Immature natural killer cell (primary cell): Measurements from ENCODE around the gene TCF7L1. TPM values are rescaled to one million over a fixed set of nuclear protein-coding genes. Genes with fewer than 3 reads are reported as not detected.
A peak's percentile ranks its signal among the peaks of the same experiment; 100 is the strongest.
"Not testable (repeated sequence)": the region's sequence is repeated elsewhere in the genome, so short reads cannot be mapped to it uniquely, and the experiment has no call there.

Source experiments
- DNase-seq, 3 donors: peaks; one replicate each; pipeline ENCODE4 v3.0.0; 2022; ENCODE audit warnings: mixed read lengths in 1 of 3
- H3K27ac Mint-ChIP-seq, 6 donors: one replicate each; pipeline ENCODE4 v1.8.0; 2020; ENCODE audit warnings: mixed read lengths in 6 of 6, mild to moderate bottlenecking in 5 of 6, inconsistent platforms in 4 of 6, moderate library complexity in 3 of 6
- H3K27me3 Mint-ChIP-seq, 3 donors: one replicate each; pipeline ENCODE4 v1.8.0; 2020 to 2021; ENCODE audit warnings: low read depth in 3 of 3, mild to moderate bottlenecking in 3 of 3, mixed read lengths in 3 of 3, moderate library complexity in 3 of 3, inconsistent platforms in 1 of 3
- H3K36me3 Mint-ChIP-seq, 3 donors: one replicate each; pipeline ENCODE4 v1.8.0; 2020; ENCODE audit warnings: mixed read lengths in 3 of 3, inconsistent platforms in 2 of 3, mild to moderate bottlenecking in 2 of 3
- H3K4me1 Mint-ChIP-seq, 2 donors: one replicate each; pipeline ENCODE4 v1.8.0; 2020; ENCODE audit warnings: inconsistent platforms in 2 of 2, mild to moderate bottlenecking in 2 of 2, mixed read lengths in 2 of 2, moderate library complexity in 1 of 2
- H3K4me3 Mint-ChIP-seq, 5 donors: one replicate each; pipeline ENCODE4 v1.8.0; 2020; ENCODE audit warnings: mild to moderate bottlenecking in 5 of 5, mixed read lengths in 5 of 5, inconsistent platforms in 3 of 5, moderate library complexity in 3 of 5
- H3K9me3 Mint-ChIP-seq, 6 donors: one replicate each; pipeline ENCODE4 v1.8.0; 2020; ENCODE audit warnings: mild to moderate bottlenecking in 6 of 6, mixed read lengths in 6 of 6, inconsistent platforms in 4 of 6, moderate library complexity in 3 of 6
- polyA plus RNA-seq, 3 donors: library from polyadenylated mRNA; unstranded; fragments of 300-500 nt; fragmentation: Illumina TruSeq; gene quantifications; one replicate each; pipeline ENCODE4 v1.2.3, GENCODE V29; 2021

Gene TCF7L1
- polyA plus RNA-seq, 3 donors from 2014 or later: 0.12 TPM; not detected in 2

DNA sequence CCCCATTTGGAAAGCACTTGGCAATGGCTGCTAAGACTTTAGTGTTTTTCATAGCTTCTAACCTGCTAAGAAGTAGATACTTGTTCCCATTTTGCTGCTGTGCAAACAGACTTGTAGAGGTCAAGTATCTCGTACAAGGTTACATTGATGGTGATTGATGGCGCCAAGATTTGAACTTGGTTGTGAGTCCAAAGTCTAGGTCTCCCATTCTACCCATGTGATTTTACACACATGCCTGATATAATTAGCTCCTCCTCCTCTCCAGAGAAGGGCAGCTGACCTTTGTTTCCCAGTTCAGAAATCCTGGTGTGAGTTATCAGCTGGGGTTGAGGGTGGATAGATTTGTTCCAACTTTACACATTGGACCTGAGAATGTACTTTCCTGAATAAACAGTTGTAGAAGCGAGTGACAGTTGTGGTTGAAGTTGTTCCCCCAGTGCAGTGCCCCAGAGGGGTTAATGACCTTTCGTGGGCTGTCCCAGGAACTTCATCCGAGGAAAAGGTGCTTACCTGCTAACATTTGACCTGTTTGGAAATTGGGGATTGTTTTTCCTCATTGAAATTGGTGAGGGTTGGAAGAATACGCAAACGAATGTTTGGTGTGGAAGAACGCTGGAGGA lies 10.4 kb downstream of the TCF7L1 start:
- no peak for DNase-seq
- Mint-ChIP-seq H3K36me3 (no peaks in the 10 kb centered on the region), H3K4me3 (no peak overlapping the region), H3K27ac (no peak overlapping the region), H3K4me1 (no peaks in the 10 kb centered on the region), H3K9me3 (no peaks in the 10 kb centered on the region), H3K27me3 (peaks cover 7 to 18% (median 15%) of the 10 kb centered on the region in 3 donors)

DNA sequence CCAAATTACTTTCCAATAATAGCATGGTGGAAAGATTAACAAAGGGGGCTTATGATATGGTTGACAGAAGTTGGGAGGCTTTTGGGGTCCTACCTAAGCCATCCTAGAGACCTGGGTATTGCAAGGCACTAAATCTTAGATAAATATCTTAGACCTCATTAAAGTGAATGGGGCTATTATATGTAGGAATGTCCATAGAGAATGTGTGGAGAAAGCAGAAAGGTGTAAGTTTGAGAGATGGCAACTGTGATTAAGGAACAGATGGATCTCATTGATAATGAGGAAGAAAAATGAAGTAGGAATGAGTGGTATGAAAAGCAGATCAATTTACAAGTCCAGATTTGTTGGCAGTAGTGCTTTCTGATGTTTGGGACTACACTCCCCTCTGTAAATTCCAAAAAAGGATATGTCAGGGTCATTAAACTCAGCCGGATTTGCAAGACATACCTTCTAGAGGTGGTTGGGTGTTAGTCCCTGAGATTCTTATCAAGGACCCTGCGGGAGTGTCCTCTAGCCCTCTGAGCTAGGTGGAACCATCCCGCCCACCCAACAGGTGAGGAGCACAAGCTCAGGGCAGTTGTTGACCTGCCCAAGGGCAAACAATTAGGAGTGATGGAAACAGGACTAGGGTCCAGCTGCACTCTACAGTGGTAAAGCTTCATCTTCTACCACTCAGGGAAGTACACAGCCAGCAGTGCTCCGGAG lies 12.1 kb downstream of the TCF7L1 start:
- no peak overlapping the region for H3K4me3 Mint-ChIP-seq
- no peak for DNase-seq
- no peak overlapping the region for H3K27ac Mint-ChIP-seq
- H3K9me3 Mint-ChIP-seq: no peaks in the 10 kb centered on the region
- H3K4me1 Mint-ChIP-seq: no peaks in the 10 kb centered on the region
- H3K27me3 Mint-ChIP-seq: peaks cover 5 to 8% (median 8%) of the 10 kb centered on the region in 3 donors
- no peaks in the 10 kb centered on the region for H3K36me3 Mint-ChIP-seq

DNA sequence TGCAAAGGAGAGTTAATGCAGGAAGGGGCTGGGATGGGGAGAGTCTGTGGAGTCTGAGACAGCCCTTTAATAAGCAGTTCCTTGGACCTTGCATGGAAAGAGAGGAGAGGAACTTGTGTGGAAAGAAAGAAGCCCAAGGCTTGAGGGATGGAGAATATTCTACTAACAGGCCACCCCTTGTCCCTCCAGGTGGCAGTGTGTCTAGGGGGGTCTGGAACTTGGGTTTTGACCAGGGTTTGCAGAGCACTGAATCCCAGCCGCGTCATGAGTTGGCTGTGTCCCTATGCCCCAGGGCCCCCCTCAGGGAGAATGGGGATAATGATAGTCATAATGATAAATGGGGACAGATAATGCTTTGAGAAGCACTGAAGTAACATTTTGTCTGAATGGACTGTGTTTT lies 15.0 kb downstream of the TCF7L1 start:
- Mint-ChIP-seq H3K27ac (no peak overlapping the region), H3K36me3 (no peaks in the 10 kb centered on the region), H3K4me1 (no peaks in the 10 kb centered on the region), H3K27me3 (peaks cover 2 to 8% (median 6%) of the 10 kb centered on the region in 3 donors), H3K9me3 (no peaks in the 10 kb centered on the region), H3K4me3 (no peak overlapping the region)
- no peak for DNase-seq

DNA sequence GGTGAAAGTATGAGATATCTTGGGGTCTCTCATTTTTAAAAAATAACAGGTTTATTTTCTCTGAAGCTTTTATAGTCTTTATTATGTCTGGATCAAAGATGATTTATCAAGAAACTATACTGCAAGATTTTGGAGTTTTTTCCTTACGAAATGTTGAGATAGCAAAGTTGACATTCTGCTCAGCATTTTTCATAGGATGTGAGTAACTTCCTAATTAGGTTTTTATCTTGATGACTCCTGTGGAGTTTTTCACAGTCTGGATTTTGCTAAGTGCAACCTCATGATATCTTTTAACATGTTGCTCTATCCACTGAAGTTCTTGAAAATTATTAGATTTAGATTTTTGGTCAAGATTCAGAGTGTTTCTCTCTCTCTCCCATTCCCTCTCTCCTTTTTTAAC lies 17.8 kb downstream of the TCF7L1 start:
- Mint-ChIP-seq H3K9me3 (no peaks in the 10 kb centered on the region), H3K4me1 (no peaks in the 10 kb centered on the region), H3K27ac (no peak overlapping the region), H3K36me3 (no peaks in the 10 kb centered on the region), H3K4me3 (no peak overlapping the region), H3K27me3 (peaks cover 0 to 2% (median 2%) of the 10 kb centered on the region in 3 donors)
- DNase-seq: no peak

DNA sequence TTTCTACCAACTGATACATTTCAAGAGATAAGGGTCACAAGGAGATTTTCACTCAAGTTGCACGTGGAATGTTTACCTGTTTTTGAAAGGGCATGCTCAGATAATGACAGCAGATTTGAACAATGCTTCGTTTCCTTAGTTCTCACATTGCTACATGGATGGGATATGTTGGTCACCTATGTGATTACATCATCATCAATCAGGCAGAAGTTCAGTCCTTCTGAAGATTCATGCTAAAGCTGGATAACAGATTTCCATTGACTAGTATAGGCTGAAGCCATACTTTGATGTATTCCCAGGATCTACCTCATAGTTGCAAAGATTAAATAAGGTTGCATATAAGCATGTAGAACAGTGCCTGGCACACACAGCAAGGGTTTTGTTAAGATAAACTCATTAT lies 19.7 kb downstream of the TCF7L1 start:
- Mint-ChIP-seq H3K27ac (no peak overlapping the region), H3K27me3 (peaks cover 0 to 2% (median 0%) of the 10 kb centered on the region in 3 donors), H3K9me3 (no peaks in the 10 kb centered on the region), H3K36me3 (no peaks in the 10 kb centered on the region), H3K4me1 (no peaks in the 10 kb centered on the region), H3K4me3 (no peak overlapping the region)
- no peak for DNase-seq

DNA sequence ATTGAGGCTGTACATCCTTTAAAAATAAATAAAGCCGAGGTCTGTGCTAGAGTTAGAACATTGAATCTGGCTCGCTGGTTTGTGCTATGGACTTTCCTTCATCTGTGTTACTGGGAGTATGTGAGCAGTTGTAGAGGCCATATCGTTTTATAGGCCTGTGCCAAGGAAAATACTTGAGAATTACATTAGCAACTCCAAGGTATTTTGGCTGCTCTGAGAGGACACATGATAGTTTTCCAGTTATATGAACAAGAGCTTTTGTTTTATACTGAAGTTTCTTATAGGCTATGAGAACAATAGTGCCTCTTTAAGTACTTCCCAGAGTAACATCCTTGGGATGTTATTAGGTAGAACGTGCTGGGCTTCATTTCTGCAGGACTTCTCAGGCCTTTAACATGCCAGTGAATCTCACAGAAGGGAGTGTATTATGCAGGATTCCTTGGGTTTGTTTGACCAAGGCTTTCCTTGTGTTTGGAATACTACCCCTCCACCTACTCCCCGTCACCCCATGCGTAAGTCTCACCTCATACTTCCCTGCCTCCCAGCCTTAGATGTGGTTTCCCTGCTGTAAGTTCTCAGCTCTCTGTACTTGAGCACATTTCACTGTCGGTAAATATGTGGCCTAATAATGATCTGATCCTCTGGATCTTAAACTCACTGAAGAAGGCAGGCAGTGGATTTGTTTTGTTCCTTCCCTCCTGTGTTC lies 21.0 kb downstream of the TCF7L1 start:
- H3K9me3 Mint-ChIP-seq: no peaks in the 10 kb centered on the region
- no peak overlapping the region for H3K4me3 Mint-ChIP-seq
- H3K27ac Mint-ChIP-seq: no peak overlapping the region
- H3K4me1 Mint-ChIP-seq: no peaks in the 10 kb centered on the region
- no peaks in the 10 kb centered on the region for H3K36me3 Mint-ChIP-seq
- H3K27me3 Mint-ChIP-seq: peaks cover 0 to 2% (median 0%) of the 10 kb centered on the region in 3 donors
- no peak for DNase-seq

DNA sequence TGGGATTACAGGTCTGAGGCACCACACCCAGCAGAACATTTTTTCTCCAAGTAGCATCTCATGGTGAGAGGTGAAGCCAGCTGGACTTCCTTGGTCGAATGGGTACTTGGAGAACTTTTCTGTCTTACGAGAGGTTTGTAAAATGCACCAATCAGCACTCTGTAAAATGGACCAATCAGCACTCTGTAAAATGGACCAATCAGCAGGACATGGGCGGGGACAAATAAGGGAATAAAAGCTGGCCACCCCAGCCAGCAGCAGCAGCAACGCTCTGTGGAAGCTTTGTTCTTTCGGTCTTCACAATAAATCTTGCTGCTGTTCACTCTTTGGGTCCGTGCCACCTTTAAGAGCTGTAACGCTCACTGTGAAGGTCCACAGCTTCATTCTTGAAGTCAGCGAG lies 21.9 kb downstream of the TCF7L1 start:
- not testable (repeated sequence) for DNase-seq, H3K9me3 Mint-ChIP-seq, H3K27me3 Mint-ChIP-seq, H3K27ac Mint-ChIP-seq, H3K36me3 Mint-ChIP-seq, H3K4me1 Mint-ChIP-seq, H3K4me3 Mint-ChIP-seq

DNA sequence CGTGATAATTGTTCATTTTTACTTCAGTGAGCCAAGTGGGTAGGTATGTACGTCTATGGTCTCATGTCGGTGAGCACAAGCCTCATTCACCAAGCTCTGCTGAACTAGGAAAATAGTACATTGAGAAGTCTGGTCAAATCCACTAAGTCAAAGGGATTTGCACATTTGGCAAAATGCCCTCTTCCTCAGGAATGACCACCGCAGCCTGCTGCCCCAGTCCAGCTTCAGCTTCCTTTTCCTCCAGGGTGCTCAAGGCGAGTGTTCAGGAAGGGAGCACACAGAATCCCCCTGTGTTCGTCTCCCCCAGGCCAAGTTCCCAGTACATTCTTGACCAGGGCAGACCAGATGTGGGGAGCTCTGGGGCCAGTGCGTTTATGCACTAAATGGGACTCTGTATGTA lies 23.0 kb downstream of the TCF7L1 start:
- no peaks in the 10 kb centered on the region for H3K4me1 Mint-ChIP-seq

DNA sequence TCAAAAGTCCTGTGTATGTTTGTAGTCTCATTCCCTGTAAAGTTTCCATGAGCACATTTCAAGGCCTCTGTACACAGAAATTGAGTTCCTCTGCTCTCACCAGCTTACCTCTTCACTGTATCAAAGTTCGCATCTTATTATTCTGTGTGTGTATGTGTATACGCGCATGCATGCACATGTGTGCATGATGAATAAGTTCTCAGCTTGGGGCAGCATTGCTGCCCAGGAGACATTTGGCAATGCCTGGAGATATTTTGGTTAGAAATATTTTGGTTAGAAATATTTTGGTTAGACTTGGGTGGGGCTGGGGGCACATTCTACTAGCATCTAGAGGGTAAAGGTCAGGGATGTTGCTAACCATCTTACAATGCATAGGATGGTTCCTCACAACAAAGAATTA lies 23.4 kb downstream of the TCF7L1 start:
- Mint-ChIP-seq H3K27me3 (peaks cover 0 to 2% (median 0%) of the 10 kb centered on the region in 3 donors), H3K36me3 (no peaks in the 10 kb centered on the region), H3K4me1 (no peaks in the 10 kb centered on the region), H3K4me3 (no peak overlapping the region), H3K27ac (no peak overlapping the region), H3K9me3 (no peaks in the 10 kb centered on the region)
- DNase-seq: no peak

More for the DNA sequence above, 23.0 kb downstream of the TCF7L1 start:
- Mint-ChIP-seq H3K9me3 (no peaks in the 10 kb centered on the region), H3K36me3 (no peaks in the 10 kb centered on the region), H3K4me3 (no peak overlapping the region), H3K27me3 (peaks cover 0 to 2% (median 0%) of the 10 kb centered on the region in 3 donors), H3K27ac (no peak overlapping the region)
- no peak for DNase-seq

DNA sequence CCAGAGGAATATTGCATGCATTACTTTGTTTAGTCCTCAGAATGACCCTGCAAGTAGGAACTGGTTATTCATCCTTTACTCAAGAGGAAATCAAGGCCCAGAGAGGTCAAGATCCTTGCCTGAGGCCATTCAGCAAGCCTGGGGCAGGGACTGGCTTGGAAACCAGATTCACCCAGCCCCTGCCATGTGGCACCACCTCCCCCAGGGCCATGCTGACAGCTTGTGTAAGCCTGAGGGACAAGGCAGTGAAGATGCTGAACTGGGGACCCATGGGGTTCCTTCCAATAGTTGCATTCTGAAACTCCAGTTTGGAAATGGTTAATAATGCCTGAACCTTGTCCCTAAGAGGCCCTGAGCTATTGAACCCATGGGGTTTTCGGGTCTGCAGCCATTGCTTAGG lies 24.2 kb downstream of the TCF7L1 start:
- Mint-ChIP-seq H3K27me3 (peaks cover 0 to 2% (median 0%) of the 10 kb centered on the region in 3 donors), H3K27ac (no peak overlapping the region), H3K4me1 (no peaks in the 10 kb centered on the region), H3K4me3 (no peak overlapping the region), H3K9me3 (no peaks in the 10 kb centered on the region), H3K36me3 (no peaks in the 10 kb centered on the region)
- no peak for DNase-seq

DNA sequence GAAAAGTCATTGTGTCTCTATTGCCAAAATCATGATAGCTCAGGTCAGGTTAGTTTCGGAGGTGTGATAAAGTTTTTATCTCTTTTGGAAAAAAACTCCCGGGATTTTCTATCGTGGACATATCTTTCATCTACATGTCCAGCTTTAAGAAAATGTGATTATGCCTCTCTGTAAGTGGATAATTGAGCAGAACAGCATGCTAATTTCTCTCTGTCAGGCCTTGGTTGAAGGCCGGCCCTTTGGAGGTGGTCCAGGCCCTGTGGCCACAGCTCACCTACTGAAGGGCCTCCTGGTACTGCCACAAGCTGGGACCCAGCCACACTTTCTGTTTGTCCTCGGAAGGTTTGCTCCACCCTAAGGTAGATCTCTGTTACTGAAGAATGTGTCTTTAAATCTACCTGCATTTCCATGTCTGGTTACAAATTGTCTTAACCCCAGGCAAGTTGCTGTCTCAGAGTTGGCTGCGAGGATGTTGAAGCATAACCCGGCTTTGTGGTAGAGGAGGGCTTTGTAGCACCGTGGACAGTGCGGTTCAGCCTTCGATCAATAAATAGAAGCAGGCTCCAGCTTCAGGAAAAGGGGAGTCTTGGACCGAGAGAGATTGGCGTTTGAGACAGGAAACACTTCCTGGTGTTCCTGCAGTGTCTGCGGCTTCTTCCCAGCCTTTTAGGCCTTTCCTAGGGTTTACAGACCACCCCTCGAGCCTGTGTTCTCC lies 25.5 kb downstream of the TCF7L1 start:
- Mint-ChIP-seq H3K27ac (no peak overlapping the region), H3K36me3 (no peaks in the 10 kb centered on the region), H3K4me3 (no peak overlapping the region), H3K9me3 (no peaks in the 10 kb centered on the region), H3K4me1 (no peaks in the 10 kb centered on the region), H3K27me3 (peaks cover 0 to 2% (median 0%) of the 10 kb centered on the region in 3 donors)
- no peak for DNase-seq

DNA sequence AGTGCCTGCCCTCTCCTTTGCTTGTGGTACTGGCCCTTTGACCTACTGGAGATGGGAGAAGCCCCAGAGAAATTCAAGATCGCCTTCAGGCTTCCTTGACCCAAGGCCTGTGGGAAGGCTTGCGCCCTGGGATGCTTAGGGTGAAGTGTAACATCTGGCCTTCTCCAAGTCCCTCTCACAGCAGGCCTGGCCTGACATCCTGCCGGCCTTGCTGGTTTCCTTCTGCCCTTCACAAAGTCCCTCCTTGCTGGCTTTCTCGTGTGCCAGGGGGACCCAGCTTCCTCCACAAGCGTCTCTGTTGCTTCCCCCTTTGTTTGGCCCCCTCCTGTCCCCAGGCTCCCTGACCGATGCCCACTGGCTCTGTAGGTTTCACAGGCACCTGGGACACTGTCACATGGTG lies 26.4 kb downstream of the TCF7L1 start:
- Mint-ChIP-seq H3K27ac (peak overlapping the region in 1 of 6 donors; percentile 47), H3K36me3 (no peaks in the 10 kb centered on the region)
- no peak for DNase-seq

DNA sequence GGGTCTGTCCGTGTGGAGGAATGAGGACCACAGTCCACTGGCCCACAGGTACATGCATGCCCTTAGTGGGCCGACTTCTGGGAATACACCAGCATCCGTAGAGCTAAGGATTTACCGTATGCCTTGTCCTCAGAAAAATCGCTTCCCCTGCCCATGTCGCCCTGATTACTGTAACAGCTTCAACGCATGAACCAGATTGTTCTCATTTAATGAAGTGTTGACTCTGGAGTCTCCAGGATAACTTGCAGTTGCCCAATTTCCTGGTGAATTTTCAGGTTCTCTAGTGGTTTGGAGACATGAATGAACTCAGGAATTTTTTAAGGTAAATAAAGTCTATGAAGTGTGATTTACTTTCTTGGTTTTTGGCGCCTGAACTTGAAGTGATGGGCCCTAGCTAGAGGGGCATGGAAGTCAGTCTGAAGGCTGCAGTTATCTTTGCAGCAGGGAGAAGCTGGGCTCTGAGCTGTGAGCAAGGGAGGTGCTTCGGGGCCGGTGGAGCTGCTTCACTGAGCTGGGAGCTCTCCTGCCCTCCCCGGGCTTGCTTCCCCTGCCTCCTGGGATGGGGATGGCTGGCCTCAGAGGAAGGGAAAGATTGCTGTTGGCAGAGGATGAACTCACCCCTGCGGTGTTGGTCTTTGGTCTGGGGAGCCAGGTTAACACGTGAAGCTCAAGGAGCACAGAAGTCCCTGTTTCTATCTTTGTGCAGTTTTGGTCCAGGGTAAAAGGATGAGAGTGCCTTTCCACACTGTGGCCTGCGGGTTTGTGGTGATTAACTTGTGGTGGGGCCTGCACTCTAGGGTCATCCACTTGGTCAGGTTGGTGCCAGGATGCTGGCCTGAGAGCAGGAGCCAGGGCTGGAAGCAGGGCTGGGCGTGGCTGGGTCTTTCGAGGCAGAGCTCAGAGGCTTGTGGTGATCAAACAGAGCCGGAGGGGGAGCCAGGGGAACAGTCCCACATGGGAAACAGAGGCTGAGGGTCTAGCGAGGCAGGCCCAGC lies 28.1 kb downstream of the TCF7L1 start:
- no peak for DNase-seq
- peaks cover 0 to 3% (median 3%) of the 10 kb centered on the region in 3 donors for H3K27me3 Mint-ChIP-seq
- no peaks in the 10 kb centered on the region for H3K9me3 Mint-ChIP-seq
- H3K4me1 Mint-ChIP-seq: no peaks in the 10 kb centered on the region
- no peaks in the 10 kb centered on the region for H3K36me3 Mint-ChIP-seq
- H3K27ac Mint-ChIP-seq: no peak overlapping the region
- no peak overlapping the region for H3K4me3 Mint-ChIP-seq

More for the DNA sequence above, 26.4 kb downstream of the TCF7L1 start:
- no peaks in the 10 kb centered on the region for H3K9me3 Mint-ChIP-seq
- no peak overlapping the region for H3K4me3 Mint-ChIP-seq
- no peaks in the 10 kb centered on the region for H3K4me1 Mint-ChIP-seq
- peaks cover 0 to 4% (median 3%) of the 10 kb centered on the region in 3 donors for H3K27me3 Mint-ChIP-seq
